Measurements from ENCODE around the gene PSMB3.
A peak's percentile ranks its signal among the peaks of the same experiment; 100 is the strongest.

The PSMB3 gene

GRCh38 chr17:38733982-38734973 is 18.3 kb upstream of the PSMB3 start:
- no peak for DNase-seq

- DNase-seq, result peak; percentile 81
Measured at GRCh38 chr17:38735161-38735997, 17.2 kb upstream of the PSMB3 start.

GRCh38 chr17:38738007-38738662 is 14.4 kb upstream of the PSMB3 start:
- DNase-seq, result no peak

GRCh38 chr17:38738686-38739085 is 13.9 kb upstream of the PSMB3 start:
- DNase-seq, result no peak

- DNase-seq, result no peak
Measured at GRCh38 chr17:38739305-38739704, 13.2 kb upstream of the PSMB3 start.

GRCh38 chr17:38740044-38740443 is 12.5 kb upstream of the PSMB3 start:
- DNase-seq, result no peak

- no peak for DNase-seq
Measured at GRCh38 chr17:38740806-38741205, 11.7 kb upstream of the PSMB3 start.

GRCh38 chr17:38741461-38741860 is 11.1 kb upstream of the PSMB3 start:
- no peak for DNase-seq

GRCh38 chr17:38741921-38742410 is 10.6 kb upstream of the PSMB3 start:
- peak; percentile 80 for DNase-seq

GRCh38 chr17:38742411-38743308 is 9.9 kb upstream of the PSMB3 start:
- DNase-seq, result peak; percentile 88

GRCh38 chr17:38743556-38744171 is 8.9 kb upstream of the PSMB3 start:
- no peak for DNase-seq

- DNase-seq, result no peak
Measured at GRCh38 chr17:38745545-38745944, 7.0 kb upstream of the PSMB3 start.

GRCh38 chr17:38746004-38746848 is 6.3 kb upstream of the PSMB3 start:
- no peak for DNase-seq

GRCh38 chr17:38746849-38747462 is 5.6 kb upstream of the PSMB3 start:
- no peak for DNase-seq

GRCh38 chr17:38747463-38748148 is 4.9 kb upstream of the PSMB3 start:
- DNase-seq, result peak; percentile 76

- DNase-seq, result peak; percentile 94
Measured at GRCh38 chr17:38748149-38748891, 4.2 kb upstream of the PSMB3 start, which contains the start of gene PCGF2. TSS of gene PCGF2 (minus strand) at chr17:38748336. CDS start at chr17:38740402, 7,934 bp downstream.

GRCh38 chr17:38748892-38749222 is 3.7 kb upstream of the PSMB3 start:
- no peak for DNase-seq

- DNase-seq, result peak; percentile 88
Measured at GRCh38 chr17:38749223-38750043, 3.1 kb upstream of the PSMB3 start.
